ENCODE measurements around the gene ANKRD55. TPM values are rescaled to one million over a fixed set of nuclear protein-coding genes. Genes with fewer than 3 reads are reported as not detected.

ANKRD55 gene
- polyA plus RNA-seq, 1 of the 3 experiments (the other 2 are of a cell fraction), result not detected

GRCh38 chr5:56119050-56119449, 114.1 kb downstream of the ANKRD55 start:
- Histone ChIP-seq H3K9ac (no peak overlapping the region), H3K27ac (ENCODE audit: low read depth in 2 of 2, low read length in 1 of 2) (no peak overlapping the region), H3K36me3 (replicated peaks in 1 of 2; ENCODE audit: control insufficient read depth in 1 of 2, insufficient read depth in 2 of 2, low read length in 1 of 2) (no peaks in the 10 kb centered on the region), H3K4me2 (no peak overlapping the region), H3K9me3 (no peaks in the 10 kb centered on the region), H3K79me2 (ENCODE audit: insufficient read depth) (no peaks in the 10 kb centered on the region), H4K20me1 (ENCODE audit: insufficient read depth) (no peaks in the 10 kb centered on the region), H3K4me3 (ENCODE audit: low read depth in 2 of 2, low read length in 1 of 2) (no peak overlapping the region), H3K9me2 (no peaks in the 10 kb centered on the region), H3F3A (replicated peaks; ENCODE audit: insufficient read depth) (peaks cover 10% of the 10 kb centered on the region), H3K27me3 (ENCODE audit: insufficient read depth) (no peaks in the 10 kb centered on the region), H2AFZ (ENCODE audit: low read depth) (no peak overlapping the region), H3K4me1 (ENCODE audit: control insufficient read depth in 1 of 2, insufficient read depth in 2 of 2, low read depth in 1 of 2, low read length in 1 of 2) (peaks cover 2 to 9% of the 10 kb centered on the region in 2 experiments; a peak in 2 of 4 replicates)
- 85% methylated on average over 1 of the region's 1 CpG for WGBS (ENCODE audit: low lambda C conversion rate)
- no peak for DNase-seq
- POLR2A ChIA-PET, result no interaction called here
- TF ChIP-seq RXRA (IDR thresholded peaks at IDR 0.05; ENCODE audit: borderline replicate concordance, low read depth), result no peak
- TF ChIP-seq NRF1 (IDR thresholded peaks at IDR 0.05; ENCODE audit: low read depth, low read length), result no peak
- no peak for TF ChIP-seq CHD2 (IDR thresholded peaks at IDR 0.05; ENCODE audit: low read length, partially characterized antibody)
- TF ChIP-seq GABPA (IDR thresholded peaks at IDR 0.05; ENCODE audit: low read depth), result no peak
- no peak for TF ChIP-seq IRF3 (IDR thresholded peaks at IDR 0.05; ENCODE audit: low read depth, low read length)
- no peak for TF ChIP-seq RFX5 (IDR thresholded peaks at IDR 0.05; ENCODE audit: low read length)
- no peak for TF ChIP-seq GATA2 (CRISPR knock-in tag; IDR thresholded peaks at IDR 0.05)
- TF ChIP-seq RCOR1 (IDR thresholded peaks at IDR 0.05; ENCODE audit: low read length), result no peak
- no peak for TF ChIP-seq NFIC (IDR thresholded peaks at IDR 0.05; ENCODE audit: borderline replicate concordance)
- TF ChIP-seq REST (IDR thresholded peaks at IDR 0.05; ENCODE audit: low read depth, low read length), result no peak
- CTCF ChIA-PET, result no interaction called here

- ChIA-PET CTCF (no interaction called here), POLR2A (no interaction called here)
- WGBS (ENCODE audit: low lambda C conversion rate), result 93% methylated on average over 9 of the region's 9 CpGs
- no peak for DNase-seq
- no peaks in the 10 kb centered on the region for H3K36me3 ChIP-seq (replicated peaks in 1 of 2; ENCODE audit: control insufficient read depth in 1 of 2, insufficient read depth in 2 of 2, low read length in 1 of 2)
- H3F3A ChIP-seq (replicated peaks; ENCODE audit: insufficient read depth), result no peaks in the 10 kb centered on the region
- TF ChIP-seq TEAD4 (IDR thresholded peaks at IDR 0.05; ENCODE audit: borderline replicate concordance, insufficient read depth), result no peak
- H3K79me2 ChIP-seq (ENCODE audit: insufficient read depth), result no peaks in the 10 kb centered on the region
- no peaks in the 10 kb centered on the region for H4K20me1 ChIP-seq (ENCODE audit: insufficient read depth)
- H3K27ac ChIP-seq (ENCODE audit: low read depth in 2 of 2, low read length in 1 of 2), result no peak overlapping the region
- H3K27me3 ChIP-seq (ENCODE audit: insufficient read depth), result no peaks in the 10 kb centered on the region
- no peaks in the 10 kb centered on the region for H3K4me1 ChIP-seq (ENCODE audit: control insufficient read depth in 1 of 2, insufficient read depth in 2 of 2, low read depth in 1 of 2, low read length in 1 of 2)
- H2AFZ ChIP-seq (ENCODE audit: low read depth), result no peak overlapping the region
- no peak overlapping the region for H3K4me2 ChIP-seq
- no peaks in the 10 kb centered on the region for H3K9me3 ChIP-seq
- H3K9me2 ChIP-seq, result no peaks in the 10 kb centered on the region
- no peak overlapping the region for H3K9ac ChIP-seq
- H3K4me3 ChIP-seq (ENCODE audit: low read depth in 2 of 2, low read length in 1 of 2), result no peak overlapping the region
Measured at GRCh38 chr5:56116599-56117141, 116.5 kb downstream of the ANKRD55 start.
